ENCODE results near the gene FSHR. TPM values are rescaled to one million over a fixed set of nuclear protein-coding genes. Genes with fewer than 3 reads are reported as not detected.

The FSHR gene
- total RNA-seq, 2 donors from 2014 or later = not detected

- intact Hi-C loops (cut with DNase I) = no loop called here
- DNase-seq = no peak
- Histone ChIP-seq H3K4me1 (no peaks in the 10 kb centered on the region), H3K27ac (no peak overlapping the region), H3K27me3 (no peaks in the 10 kb centered on the region), H3K9me3 (no peaks in the 10 kb centered on the region), H3K36me3 (replicated peaks in 1 of 2; ENCODE audit: insufficient read depth in 1 of 2, low read depth in 2 of 2) (no peaks in the 10 kb centered on the region), H3K4me3 (no peak overlapping the region)
- TF ChIP-seq POLR2A (IDR thresholded peaks at IDR 0.05) (no peak), CTCF (IDR thresholded peaks at IDR 0.05) (no peak)
- WGBS, 2 donors = 63 to 65% methylated on average over 2 of the region's 2 CpGs
- no peak for ATAC-seq
Observed at GRCh38 chr2:48980846-48981245, 173.5 kb downstream of the FSHR start.

GRCh38 chr2:48979691-48980090, 174.6 kb downstream of the FSHR start:
- no peaks in the 10 kb centered on the region for H3K36me3 ChIP-seq (replicated peaks in 1 of 2; ENCODE audit: insufficient read depth in 1 of 2, low read depth in 2 of 2)
- H3K9me3 ChIP-seq = no peaks in the 10 kb centered on the region
- no peak for TF ChIP-seq CTCF (IDR thresholded peaks at IDR 0.05)
- no peak for TF ChIP-seq POLR2A (IDR thresholded peaks at IDR 0.05)
- intact Hi-C loops (cut with DNase I) = no loop called here
- H3K4me1 ChIP-seq = no peaks in the 10 kb centered on the region
- 82 to 91% methylated on average over 4 of the region's 4 CpGs for WGBS, 2 donors
- H3K27ac ChIP-seq = no peak overlapping the region
- no peak for DNase-seq
- H3K27me3 ChIP-seq = no peaks in the 10 kb centered on the region
- no peak for ATAC-seq
- no peak overlapping the region for H3K4me3 ChIP-seq

- no peaks in the 10 kb centered on the region for H3K9me3 ChIP-seq
- ATAC-seq (no peak), DNase-seq (no peak)
- no peak overlapping the region for H3K4me3 ChIP-seq
- intact Hi-C loops (cut with DNase I) = no loop called here
- TF ChIP-seq POLR2A (IDR thresholded peaks at IDR 0.05) (no peak), CTCF (IDR thresholded peaks at IDR 0.05) (no peak)
- H3K4me1 ChIP-seq = no peaks in the 10 kb centered on the region
- H3K27me3 ChIP-seq = no peaks in the 10 kb centered on the region
- no peak overlapping the region for H3K27ac ChIP-seq
- H3K36me3 ChIP-seq (replicated peaks in 1 of 2; ENCODE audit: insufficient read depth in 1 of 2, low read depth in 2 of 2) = no peaks in the 10 kb centered on the region
Observed at GRCh38 chr2:48978131-48978530, 176.2 kb downstream of the FSHR start.

- whole genome bisulfite sequencing, 2 donors = 77 to 83% methylated on average over 2 of the region's 2 CpGs
- Histone ChIP-seq H3K9me3 (no peaks in the 10 kb centered on the region), H3K27me3 (no peaks in the 10 kb centered on the region), H3K4me1 (no peaks in the 10 kb centered on the region), H3K4me3 (no peak overlapping the region), H3K36me3 (replicated peaks in 1 of 2; ENCODE audit: insufficient read depth in 1 of 2, low read depth in 2 of 2) (no peaks in the 10 kb centered on the region), H3K27ac (no peak overlapping the region)
- intact Hi-C loops (cut with DNase I) = no loop called here
- no peak for TF ChIP-seq POLR2A (IDR thresholded peaks at IDR 0.05)
- no peak for TF ChIP-seq CTCF (IDR thresholded peaks at IDR 0.05)
- DNase-seq (no peak), ATAC-seq (no peak)
Observed at GRCh38 chr2:48971801-48972200, 182.5 kb downstream of the FSHR start.

GRCh38 chr2:48968011-48968410, 186.3 kb downstream of the FSHR start:
- WGBS, 2 donors = 49 to 69% methylated on average over 4 of the region's 4 CpGs

More at GRCh38 chr2:48968011-48968410, 186.3 kb downstream of the FSHR start:
- no peak for ATAC-seq
- H3K36me3 ChIP-seq (replicated peaks in 1 of 2; ENCODE audit: insufficient read depth in 1 of 2, low read depth in 2 of 2) = no peaks in the 10 kb centered on the region
- intact Hi-C loops (cut with DNase I) = no loop called here
- no peak overlapping the region for H3K27ac ChIP-seq
- H3K9me3 ChIP-seq = no peaks in the 10 kb centered on the region
- H3K27me3 ChIP-seq = no peaks in the 10 kb centered on the region
- no peak for TF ChIP-seq POLR2A (IDR thresholded peaks at IDR 0.05)
- no peak for TF ChIP-seq CTCF (IDR thresholded peaks at IDR 0.05)
- no peak overlapping the region for H3K4me3 ChIP-seq
- no peaks in the 10 kb centered on the region for H3K4me1 ChIP-seq
- no peak for DNase-seq
